CD1c-positive myeloid dendritic cell (primary cell): ENCODE data around the gene SFI1.

Experiments used
- DNase-seq: peaks from one replicate; pipeline ENCODE4 v3.0.0-alpha.2; 2016; ENCODE audit errors: extremely low spot score

SFI1 gene

GRCh38 chr22:31616315-31616980, 120.1 kb downstream of the SFI1 start:
- DNase-seq: peak; percentile 67

- DNase-seq: no peak
Observed at GRCh38 chr22:31618057-31618456, 121.7 kb downstream of the SFI1 start.

GRCh38 chr22:31618471-31619176, 122.3 kb downstream of the SFI1 start:
- DNase-seq: no peak

- no peak for DNase-seq
Observed at GRCh38 chr22:31619611-31620300, 123.4 kb downstream of the SFI1 start.

- DNase-seq: no peak
Observed at GRCh38 chr22:31620756-31621480, 124.6 kb downstream of the SFI1 start.

GRCh38 chr22:31621507-31622124, 125.3 kb downstream of the SFI1 start:
- no peak for DNase-seq

- no peak for DNase-seq
Observed at GRCh38 chr22:31622980-31623379, 126.6 kb downstream of the SFI1 start.

GRCh38 chr22:31623592-31624304, 127.4 kb downstream of the SFI1 start:
- no peak for DNase-seq

GRCh38 chr22:31625257-31625640, 128.9 kb downstream of the SFI1 start:
- no peak for DNase-seq

GRCh38 chr22:31625661-31626426, 129.5 kb downstream of the SFI1 start:
- no peak for DNase-seq

- no peak for DNase-seq
Observed at GRCh38 chr22:31626427-31627150, 130.3 kb downstream of the SFI1 start.

GRCh38 chr22:31627223-31627731, 130.9 kb downstream of the SFI1 start:
- no peak for DNase-seq

- DNase-seq: no peak
Observed at GRCh38 chr22:31628362-31628761, 132.0 kb downstream of the SFI1 start.

GRCh38 chr22:31628969-31629708, 132.8 kb downstream of the SFI1 start:
- no peak for DNase-seq

GRCh38 chr22:31629741-31630184, 133.4 kb downstream of the SFI1 start:
- DNase-seq: no peak

GRCh38 chr22:31630331-31631329, 134.3 kb downstream of the SFI1 start:
- peak; percentile 95 for DNase-seq

GRCh38 chr22:31631436-31631835, 135.1 kb downstream of the SFI1 start:
- DNase-seq: no peak
